HEK293 (cell line): Measurements from ENCODE around the gene ASB10.

Source experiments
- ATF2 ChIP-seq: fragments of 450-650 bp; formaldehyde crosslinking; IDR thresholded peaks from 2 replicates; pipeline ENCODE4 v1.5.1; 2016; ENCODE audit warnings: missing biosample characterization, missing genetic modification characterization, low read depth
- GLIS1 ChIP-seq: fragments of 450-650 bp; formaldehyde crosslinking; IDR thresholded peaks from 2 replicates; pipeline ENCODE4 v1.5.1; 2016; ENCODE audit warnings: missing biosample characterization, missing genetic modification characterization
- SP2 ChIP-seq: fragments of 450-650 bp; formaldehyde crosslinking; IDR thresholded peaks from 2 replicates; pipeline ENCODE4 v1.5.1; 2016; ENCODE audit warnings: missing biosample characterization, missing genetic modification characterization
- ZNF266 ChIP-seq: fragments of 450-650 bp; formaldehyde crosslinking; IDR thresholded peaks from 2 replicates; pipeline ENCODE4 v1.5.1; 2016; ENCODE audit warnings: missing biosample characterization, missing genetic modification characterization, low read depth
- ZNF354C ChIP-seq: fragments of 450-650 bp; formaldehyde crosslinking; IDR thresholded peaks from 2 replicates; pipeline ENCODE4 v1.5.1; 2016; ENCODE audit warnings: missing biosample characterization, missing genetic modification characterization, low read depth, borderline replicate concordance
- ZNF530 ChIP-seq: fragments of 450-650 bp; formaldehyde crosslinking; IDR thresholded peaks from 2 replicates; pipeline ENCODE4 v1.5.1; 2016; ENCODE audit warnings: low read depth, missing biosample characterization, missing genetic modification characterization
- TF ChIP-seq, protein P1 (sequence below): fragments of 450-650 bp; formaldehyde crosslinking; IDR thresholded peaks from 2 replicates; pipeline ENCODE4 v1.5.1; 2016; ENCODE audit warnings: missing biosample characterization, missing genetic modification characterization
- TF ChIP-seq, protein P2 (sequence below): fragments of 450-650 bp; formaldehyde crosslinking; IDR thresholded peaks from 2 replicates; pipeline ENCODE4 v1.5.1; 2016; ENCODE audit warnings: missing biosample characterization, missing genetic modification characterization

DNA sequence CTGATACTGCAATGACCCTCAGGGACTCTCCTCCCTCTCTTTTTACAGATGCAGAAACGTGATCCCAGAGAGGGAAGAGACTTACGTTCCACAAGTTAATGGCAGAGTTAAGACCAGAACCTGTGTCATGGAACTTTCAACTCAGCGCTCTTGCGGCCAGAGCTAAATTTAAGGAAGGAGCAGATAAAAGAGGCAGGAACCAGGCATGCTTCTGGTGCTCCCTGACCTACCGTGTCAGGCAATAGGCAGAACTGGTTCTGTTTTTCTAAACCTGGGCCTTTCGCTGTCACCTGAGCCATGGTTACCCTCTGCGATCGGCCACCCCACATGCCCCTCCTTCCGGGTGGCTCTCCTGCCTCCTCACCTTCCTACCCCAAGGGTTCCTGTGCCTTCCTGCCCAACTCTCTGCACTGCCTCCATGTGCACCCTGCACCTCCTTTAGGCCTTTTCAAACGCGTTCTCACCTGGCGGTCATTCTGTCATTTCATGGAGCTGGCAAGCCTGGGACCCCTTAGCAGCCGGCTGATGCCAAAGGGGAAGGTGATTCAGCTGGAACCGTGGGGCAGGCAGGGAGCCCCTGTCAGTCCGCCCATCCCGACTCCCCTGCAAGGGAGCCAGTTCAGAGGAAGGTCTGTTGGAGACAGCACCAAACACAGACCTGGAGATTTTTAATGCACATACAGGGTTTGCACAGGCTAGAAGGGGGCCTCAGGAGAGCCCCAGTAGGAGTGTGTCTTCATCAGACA lies 11.8 kb downstream of the ASB10 start:
- TF ChIP-seq ATF2 (tag by site-specific recombination) (no peak), ZNF354C (tag by site-specific recombination) (no peak), SP2 (tag by site-specific recombination) (no peak), GLIS1 (no peak), ZNF530 (no peak), ZNF266 (no peak)
- TF ChIP-seq, protein P1, sequence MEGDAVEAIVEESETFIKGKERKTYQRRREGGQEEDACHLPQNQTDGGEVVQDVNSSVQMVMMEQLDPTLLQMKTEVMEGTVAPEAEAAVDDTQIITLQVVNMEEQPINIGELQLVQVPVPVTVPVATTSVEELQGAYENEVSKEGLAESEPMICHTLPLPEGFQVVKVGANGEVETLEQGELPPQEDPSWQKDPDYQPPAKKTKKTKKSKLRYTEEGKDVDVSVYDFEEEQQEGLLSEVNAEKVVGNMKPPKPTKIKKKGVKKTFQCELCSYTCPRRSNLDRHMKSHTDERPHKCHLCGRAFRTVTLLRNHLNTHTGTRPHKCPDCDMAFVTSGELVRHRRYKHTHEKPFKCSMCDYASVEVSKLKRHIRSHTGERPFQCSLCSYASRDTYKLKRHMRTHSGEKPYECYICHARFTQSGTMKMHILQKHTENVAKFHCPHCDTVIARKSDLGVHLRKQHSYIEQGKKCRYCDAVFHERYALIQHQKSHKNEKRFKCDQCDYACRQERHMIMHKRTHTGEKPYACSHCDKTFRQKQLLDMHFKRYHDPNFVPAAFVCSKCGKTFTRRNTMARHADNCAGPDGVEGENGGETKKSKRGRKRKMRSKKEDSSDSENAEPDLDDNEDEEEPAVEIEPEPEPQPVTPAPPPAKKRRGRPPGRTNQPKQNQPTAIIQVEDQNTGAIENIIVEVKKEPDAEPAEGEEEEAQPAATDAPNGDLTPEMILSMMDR (tag by site-specific recombination) = no peak
- TF ChIP-seq, protein P2, sequence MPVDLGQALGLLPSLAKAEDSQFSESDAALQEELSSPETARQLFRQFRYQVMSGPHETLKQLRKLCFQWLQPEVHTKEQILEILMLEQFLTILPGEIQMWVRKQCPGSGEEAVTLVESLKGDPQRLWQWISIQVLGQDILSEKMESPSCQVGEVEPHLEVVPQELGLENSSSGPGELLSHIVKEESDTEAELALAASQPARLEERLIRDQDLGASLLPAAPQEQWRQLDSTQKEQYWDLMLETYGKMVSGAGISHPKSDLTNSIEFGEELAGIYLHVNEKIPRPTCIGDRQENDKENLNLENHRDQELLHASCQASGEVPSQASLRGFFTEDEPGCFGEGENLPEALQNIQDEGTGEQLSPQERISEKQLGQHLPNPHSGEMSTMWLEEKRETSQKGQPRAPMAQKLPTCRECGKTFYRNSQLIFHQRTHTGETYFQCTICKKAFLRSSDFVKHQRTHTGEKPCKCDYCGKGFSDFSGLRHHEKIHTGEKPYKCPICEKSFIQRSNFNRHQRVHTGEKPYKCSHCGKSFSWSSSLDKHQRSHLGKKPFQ (tag by site-specific recombination) = no peak
